NCI-H1092 (cell line): ENCODE data around the gene RAC2.
"Not testable (repeated sequence)": the region's sequence is repeated elsewhere in the genome, so short reads cannot be mapped to it uniquely, and the experiment has no call there.

Experiments used
- DNase-seq: peaks from one replicate; lab custom pipeline; 2025; lab: John Stamatoyannopoulos, UW

RAC2 gene

DNA sequence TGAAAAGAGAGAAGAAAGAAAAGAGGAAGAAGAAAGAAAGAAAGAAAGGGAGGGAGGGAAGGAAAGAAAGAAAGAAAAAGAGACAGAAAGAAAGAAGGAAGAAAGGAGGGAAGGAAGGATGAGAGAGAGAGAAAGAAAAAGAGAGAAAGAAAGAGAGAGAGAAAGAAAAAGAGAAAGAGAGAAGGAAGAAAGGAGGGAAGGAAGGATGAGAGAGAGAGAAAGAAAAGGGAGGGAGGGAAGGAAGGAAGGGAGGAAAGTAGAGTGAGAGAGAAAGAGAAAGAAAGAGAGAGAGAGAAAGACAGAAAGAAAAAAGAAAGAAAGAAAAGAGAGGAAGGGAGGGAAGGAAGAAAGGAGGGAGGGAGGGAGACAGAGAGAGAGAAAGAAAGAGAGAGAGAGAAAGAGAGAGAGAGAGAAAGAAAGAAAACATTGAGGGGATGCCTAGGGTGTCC lies 11.5 kb upstream of the RAC2 start:
- no peak for DNase-seq

DNA sequence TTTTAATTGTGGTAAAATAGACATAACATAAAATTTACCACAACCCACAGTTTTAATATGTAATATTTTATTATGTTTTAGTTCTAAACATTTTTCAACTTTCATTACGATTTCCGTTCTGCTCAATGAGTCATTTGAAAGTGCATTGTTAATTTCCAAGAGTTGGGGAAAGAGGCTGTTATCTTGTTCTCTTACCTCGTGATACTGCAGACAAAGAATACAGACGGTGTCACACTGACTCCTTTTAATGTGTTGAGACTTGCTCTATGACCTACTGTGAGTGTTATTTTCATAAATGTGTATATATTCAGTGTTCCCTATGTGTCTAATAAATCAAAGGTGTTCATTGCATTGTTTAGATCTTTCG lies 10.8 kb upstream of the RAC2 start:
- DNase-seq: no peak

DNA sequence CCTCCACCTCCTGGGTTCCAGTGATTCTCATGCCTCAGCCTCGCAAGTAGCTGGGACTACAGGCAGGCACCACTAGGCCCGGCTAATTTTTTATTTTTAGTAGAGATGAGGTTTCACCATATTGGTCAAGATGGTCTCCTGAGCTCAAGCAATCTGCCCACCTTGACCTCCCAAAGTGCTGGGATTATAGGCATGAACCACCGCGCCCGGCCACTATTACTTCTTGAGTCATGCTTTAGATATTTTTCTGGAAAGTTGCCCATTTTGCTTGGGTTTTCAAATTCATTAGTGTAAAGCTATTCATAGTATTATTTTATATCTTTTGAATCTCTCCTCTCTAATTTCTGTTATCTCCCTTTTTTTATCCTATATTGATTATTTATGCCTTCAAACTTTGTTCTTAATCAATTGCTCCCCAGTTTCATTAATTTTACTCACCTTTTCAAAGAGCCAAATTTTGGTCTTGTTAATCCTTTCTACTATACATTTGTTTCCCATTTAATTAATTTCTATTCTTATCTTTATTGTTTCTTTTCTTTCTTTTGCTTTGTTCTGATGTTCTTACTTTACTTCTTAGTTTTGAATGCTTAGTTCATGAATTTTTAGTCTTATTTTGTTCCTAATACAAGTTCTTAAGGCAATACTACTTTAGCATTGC lies 10.3 kb upstream of the RAC2 start:
- no peak for DNase-seq

DNA sequence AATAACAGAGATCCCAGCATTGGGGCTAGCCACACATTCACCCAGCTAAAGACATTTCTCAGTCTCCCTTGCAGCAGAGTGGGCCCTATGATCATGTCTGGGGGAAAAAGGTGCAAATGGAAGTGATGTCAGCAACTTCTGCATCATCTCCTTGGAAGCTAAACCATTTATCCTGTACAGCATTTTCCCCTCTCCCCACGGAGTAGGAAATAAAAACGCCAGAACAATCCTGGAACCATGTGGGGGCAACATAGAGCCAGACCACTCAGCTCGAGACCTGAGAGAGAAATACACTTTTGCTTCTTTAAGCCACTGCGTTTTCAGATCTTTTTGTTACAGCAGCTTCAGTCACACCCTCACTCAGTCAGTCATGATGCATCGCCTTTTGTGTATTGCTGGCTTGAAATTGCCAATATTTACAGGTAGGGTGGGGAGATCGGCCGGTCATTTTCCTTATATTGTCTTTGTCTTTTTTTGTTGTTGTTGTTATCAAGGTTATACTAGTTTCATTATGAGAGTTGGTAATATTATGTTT lies 9.1 kb upstream of the RAC2 start:
- no peak for DNase-seq

DNA sequence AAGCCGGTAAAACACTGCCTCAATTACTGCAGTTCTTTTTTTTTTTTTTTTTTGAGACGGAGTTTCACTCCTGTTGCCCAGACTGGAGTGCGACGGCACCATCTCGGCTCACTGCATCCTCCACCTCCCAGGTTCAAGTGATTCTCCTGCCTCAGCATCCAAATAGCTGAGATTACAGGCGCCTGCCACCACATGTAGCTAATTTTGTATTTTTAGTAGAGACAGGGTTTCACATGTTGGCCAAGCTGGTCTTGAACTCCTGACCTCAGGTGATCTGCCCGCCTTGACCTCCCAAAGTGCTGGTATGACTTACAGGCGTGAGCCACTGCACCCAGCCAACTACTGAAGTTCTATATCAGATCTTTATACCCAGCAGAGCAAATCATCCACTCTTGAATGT lies 7.8 kb upstream of the RAC2 start:
- not testable (repeated sequence) for DNase-seq

DNA sequence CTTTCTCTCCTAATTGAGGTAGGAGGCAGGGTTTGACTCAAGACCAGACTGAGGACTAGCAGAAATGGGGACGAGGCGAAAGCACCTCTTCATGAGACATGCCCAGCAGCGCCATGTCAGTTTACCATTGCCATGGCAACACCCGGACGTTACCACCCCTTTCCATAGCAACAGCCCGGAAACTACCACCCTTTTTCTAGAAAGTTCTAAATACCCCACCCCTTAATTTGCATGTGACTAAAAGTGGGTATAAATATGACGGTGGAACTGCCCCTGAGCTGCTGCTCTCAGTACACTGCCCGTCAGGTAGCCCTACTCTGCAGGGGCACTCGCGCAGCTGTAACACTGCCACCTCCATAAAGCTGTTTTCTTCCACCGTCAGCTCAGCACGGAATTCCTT lies 5.9 kb upstream of the RAC2 start:
- DNase-seq: no peak

DNA sequence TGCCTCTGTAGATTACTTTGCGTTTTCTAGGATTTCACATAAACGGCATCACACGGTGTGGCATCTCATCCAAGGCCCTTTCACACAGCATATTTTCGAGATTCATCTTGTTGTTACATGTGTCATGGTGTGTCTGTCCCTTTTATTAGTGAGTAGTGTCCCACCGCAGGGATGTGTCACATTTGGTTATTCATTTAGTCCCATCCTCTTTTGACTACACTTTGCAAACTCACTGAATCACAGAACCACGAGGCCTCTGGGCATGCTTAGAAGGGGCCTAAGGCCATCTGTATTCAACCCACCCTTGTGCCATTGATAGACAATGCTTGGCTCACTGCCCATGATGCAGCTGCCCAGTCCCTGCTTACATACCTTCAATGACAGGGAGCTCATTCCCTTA lies 4.2 kb upstream of the RAC2 start:
- DNase-seq: no peak

DNA sequence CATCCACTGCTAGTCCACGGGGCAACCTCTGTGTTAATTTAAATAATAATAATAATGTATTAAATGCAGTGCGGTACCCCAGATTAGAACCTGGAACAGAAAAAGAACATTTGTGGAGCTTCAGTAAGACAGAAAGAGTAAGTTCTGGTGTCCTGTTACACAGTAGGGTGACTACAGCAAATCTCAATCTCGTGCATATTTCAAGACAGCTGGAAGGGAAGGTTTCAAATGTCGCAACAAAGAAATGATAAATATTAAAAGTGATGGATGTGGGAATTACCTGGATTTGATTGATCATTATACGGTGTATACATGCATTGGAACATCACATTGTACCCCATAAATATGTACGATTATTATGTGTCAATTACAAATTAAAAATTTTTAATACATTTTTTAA lies 1.7 kb upstream of the RAC2 start:
- DNase-seq: no peak

DNA sequence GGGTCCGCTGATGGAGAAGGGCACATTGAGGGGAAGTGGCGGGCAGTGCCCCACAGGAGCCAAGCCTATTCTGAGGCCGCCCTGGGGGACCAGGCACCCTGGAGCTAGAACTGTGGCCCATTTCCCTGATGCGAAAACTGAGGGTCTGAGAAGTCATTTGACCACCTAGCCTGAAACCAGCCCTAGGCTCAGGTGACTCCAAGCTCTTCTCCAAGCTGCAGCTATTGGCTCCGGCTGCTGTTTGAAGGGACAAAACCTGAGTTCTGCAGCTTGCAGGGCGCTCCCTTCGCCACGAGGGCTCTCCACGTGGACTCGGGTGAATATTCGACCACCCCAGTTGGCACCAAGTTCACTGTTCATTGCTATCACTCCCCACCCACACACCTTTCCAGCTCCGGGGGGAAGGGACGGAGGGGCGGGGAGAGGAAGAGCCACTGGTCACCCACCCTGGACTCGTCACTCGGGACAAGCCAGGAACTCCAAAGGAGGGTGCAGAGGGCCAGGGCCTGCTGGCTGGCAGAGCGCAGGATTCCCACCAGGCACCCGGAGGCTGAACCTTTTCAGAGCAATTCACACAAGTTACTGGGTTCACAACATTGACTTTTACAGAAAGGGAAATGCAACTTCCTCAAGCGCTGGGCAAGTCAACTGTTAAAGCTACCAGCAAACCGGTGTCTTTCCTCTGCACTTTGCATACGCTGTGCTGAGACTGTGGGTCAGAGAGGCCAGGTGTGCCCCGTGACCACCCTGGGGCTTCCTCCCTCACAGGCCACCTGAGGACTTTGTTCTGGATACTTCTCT lies 1.1 kb upstream of the RAC2 start:
- DNase-seq: no peak

DNA sequence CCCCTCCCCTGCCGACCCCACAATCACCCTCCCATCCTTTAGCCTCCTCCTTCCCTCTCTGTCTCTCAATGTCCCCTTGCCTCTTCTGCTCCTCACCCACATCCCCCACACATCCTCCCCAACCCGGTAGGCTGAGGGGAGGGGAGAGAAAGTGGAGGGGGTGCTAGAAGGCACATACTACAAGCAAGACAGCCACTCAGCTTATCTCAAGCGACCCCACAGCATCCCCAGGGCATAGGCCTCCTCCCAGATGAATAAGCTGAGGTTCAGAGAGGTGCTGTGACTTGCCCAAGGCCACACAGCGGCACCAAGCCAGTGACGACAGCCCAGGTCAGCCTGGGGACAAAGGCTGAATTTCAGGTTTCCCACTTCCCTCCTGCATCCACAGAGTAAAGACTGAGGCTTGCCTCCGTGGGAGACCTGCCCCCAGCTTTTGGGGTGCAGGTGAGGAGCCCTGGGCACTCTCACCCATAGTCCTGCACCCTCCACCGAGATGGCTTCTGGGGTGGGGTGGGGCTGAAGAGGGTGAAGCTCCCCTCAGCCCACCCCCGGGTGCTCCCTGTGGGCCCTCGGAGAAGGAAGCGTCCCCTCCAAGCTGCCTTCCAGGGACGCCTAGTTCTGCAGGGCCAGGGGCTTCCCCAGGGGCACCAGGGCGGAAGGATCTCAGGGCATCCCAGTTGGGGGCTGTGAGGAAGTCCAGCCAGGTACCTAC lies 511 bp downstream of the RAC2 start:
- no peak for DNase-seq

DNA sequence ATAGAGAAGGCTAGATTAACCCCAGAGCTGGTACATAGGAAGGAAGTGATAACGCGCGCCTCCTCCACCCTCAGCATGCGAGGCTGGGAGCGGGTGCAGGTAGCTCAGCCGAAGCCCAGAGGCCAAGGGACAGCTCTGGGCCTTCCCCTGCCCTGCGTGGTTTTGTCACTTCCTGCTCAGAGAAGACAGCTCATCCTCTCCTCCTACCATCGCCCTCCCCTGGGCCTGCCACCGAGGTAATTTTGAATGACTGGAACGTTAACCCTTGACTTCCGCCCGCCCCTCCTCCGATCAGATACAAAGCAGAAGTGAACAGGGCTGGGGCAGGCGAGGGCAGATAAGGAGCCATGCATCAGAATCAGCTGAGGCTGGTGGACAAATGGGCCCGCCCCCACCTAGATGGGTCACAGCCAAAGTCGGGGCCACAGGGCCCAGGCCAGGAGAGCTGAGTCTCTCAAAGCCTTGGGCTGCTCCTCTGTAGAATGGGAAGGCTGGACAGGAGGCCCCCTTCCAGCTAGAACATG lies 1.6 kb downstream of the RAC2 start:
- DNase-seq: no peak

DNA sequence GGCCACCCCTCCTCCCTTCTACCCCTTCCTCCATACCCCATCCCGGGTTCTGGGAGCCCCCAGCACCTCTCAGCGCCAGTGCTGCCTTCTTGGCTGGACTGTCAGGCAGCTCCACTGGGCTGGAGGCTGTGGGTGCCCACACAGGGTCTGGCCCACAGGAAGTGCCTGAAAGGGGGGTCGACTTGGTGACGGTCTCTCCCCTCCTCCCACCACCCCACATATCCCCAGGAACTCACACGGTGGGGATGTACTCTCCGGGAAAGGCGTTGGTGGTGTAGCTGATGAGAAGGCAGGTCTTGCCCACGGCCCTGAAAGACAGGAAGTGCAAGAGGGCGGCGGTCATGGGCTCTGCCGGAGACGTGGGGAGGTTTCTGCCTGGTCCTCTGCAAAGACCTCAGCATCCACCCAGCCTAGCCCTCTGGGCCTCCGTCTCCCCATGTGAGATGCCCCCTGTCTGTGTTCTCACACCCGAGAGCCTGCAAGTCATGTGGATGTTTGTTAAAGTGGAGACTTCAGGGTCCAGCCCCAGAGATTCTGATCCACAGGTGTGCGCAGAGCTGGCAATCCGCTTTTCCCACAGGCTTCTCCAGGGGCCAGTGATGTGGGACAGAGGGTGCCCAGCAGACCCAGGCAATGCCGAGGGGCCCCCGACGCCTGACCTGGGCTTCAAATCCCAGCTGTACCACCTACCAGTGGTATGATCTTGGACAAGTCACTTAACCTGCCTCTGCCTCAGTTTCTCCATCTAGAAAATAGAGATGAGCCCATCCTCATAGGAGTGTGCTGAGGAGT lies 2.5 kb downstream of the RAC2 start:
- no peak for DNase-seq

DNA sequence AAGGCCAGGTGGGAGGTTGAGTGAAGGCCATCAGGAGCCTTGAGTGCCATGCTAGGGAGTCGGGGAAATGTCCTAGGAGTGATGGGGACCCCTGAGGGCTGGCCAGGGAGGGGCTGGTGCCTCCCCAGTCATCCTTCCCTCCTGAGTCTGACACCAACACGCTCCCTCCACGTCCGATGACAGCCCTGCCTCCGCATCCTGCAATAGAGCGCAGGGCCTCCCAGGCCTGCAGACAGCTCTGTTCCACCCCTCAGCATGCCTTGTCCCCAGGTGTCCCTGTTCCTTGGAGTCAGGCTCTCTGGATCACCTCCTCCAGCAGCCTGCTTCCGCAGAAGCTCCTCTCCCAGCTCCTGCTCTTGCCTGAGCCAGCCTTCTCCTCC lies 3.1 kb downstream of the RAC2 start:
- no peak for DNase-seq

DNA sequence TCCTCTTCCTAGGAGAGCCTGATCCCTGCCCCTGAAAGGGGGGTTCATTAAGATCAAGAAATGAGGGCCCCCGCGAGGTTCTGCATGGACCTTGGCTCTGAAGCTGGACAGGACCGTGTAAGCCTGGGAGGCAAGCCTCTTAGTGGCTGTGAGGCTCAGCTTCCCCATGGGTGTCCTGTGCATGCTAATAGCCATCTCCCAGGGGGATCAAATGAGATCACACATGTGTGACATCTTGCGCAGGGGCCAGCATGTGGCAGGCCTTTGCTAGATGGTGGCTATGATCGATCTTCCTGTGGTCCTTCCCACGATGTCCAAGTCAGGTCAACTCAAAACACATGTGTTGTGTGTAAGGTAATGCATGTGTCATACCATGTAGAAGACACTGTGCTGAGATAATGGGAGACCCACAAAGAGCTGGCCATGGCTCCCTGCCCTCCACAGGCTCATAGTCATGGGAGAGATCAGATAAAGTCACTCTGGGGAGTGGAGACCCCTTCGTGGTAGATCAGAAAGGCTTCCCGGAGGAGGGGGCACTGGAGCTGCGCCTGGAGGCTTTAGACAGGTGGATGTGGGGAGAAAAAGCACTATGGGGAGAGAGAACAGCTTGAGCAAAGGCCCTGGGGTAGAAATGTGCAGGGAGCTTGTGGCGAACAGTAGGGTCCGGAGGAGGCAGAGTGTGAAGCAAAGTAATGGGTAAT lies 3.7 kb downstream of the RAC2 start:
- no peak for DNase-seq

DNA sequence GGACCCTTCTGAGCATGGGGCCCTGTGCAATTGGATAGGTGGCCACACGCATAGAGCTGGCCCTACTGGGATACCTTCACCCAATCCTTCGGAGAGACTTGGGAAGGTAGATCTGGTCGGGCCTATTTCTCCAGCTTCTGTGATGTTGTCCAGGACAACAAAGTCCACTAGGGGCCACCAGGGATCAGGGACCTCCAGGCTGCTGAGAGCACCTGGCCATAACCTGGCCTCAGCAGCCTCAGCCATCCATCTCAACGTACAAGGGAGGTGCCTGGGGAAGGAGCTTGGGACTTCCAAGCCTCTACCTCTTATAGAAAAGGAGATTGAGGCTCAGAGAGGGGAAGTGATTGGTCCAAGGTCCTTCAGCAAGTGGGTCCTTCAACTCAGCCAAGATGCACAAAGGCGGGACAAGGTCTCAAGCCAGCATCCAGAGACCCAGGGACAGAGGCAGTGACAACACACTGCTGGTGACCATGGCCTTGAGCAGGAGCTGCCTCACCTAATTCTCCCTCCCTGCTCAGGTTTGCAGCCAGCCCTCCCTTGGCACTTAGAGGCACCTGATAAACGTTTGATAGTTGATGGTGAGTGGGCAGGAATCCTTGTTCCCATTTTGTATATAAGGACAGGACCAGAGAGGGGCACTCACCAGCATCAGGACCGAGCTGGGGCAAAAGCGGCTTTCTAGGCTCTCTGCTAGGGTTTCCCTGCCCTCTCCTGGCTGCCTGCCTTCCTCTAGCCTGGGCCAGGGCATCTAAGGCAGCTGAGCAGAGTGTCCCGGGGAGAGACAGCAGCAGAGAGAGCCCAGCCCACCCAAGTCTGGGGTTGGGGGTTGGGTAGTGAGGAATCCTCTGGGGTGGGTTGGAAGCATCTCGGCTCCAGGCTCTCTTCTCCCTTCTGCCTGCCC lies 4.5 kb downstream of the RAC2 start:
- no peak for DNase-seq

DNA sequence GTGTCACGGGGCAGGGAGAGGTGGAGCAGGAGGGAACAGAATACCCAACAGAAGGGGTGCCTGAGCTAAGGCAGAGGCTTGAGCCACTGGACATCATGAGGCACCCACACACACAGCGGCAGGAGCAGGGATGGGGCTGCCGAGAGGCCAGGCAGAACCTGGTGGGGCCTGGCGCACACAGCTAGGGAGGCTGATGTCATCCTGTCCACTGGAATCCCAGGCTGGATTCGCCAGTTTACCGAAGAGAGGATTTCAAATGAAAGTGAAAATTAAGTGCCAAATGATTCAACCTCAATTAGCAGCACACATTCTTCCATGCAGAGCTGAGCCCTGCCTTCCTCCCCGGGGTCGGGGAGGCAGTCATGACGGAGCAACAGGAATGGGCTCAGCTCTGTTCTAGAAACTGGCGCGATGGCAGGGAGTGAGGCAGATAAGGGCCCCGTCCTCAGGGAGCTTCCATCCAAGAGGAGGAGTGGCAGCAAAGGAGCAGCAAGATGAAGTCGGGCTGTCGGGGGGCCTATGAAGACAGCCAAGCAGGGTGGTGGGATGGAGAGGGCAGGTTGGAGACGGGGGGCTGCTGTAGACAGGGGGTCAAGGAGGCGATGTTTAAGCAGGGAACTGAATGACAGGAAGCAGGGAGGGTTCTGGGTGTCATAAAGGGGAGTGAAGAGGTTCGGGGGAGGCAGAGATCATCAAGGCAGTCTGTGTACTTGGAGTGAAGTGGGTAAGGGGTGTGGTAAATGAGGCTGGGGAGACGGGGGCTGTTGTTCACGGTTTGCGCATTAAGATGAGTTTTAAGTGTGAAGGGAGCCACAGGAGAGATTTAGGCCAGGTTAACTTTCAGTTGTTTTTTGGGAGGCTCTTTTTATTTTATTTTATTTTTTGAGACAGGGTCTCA lies 6.4 kb downstream of the RAC2 start:
- no peak for DNase-seq

DNA sequence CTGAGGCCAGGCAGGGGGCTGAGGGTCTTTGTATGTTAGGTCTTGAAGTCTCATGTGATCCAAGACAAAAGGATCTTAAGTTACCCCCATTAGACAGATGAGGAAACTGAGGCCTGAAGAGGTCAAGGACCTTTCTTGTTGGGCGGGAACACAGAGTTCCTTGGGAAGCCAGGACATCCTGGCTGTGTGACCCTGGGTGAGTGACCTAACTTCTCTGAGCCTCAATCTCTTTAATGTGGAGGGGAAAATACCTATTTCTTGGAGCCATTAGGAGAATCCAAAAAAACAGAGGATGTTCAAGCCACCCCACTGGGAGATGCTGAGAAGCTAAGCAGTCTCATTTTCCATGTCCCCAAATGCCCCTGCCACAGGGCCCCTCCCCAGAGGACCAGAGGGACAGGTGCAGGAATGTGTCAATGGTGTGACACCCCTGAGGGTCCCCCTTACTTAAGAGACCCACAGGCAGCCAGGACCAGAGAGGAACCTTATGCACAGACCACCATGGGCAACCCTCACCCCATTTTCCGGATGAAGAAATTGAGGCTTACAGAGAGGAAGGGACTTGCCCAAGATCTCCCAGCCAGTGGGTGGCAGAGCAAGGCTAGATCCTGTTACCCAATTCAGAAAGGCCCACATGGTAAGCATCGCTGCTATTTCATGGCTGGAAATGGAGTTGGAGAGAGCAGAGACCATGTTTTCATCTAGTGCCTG lies 8.0 kb downstream of the RAC2 start:
- DNase-seq: no peak
